Measurements from ENCODE around the gene NXPE1.

DNA sequence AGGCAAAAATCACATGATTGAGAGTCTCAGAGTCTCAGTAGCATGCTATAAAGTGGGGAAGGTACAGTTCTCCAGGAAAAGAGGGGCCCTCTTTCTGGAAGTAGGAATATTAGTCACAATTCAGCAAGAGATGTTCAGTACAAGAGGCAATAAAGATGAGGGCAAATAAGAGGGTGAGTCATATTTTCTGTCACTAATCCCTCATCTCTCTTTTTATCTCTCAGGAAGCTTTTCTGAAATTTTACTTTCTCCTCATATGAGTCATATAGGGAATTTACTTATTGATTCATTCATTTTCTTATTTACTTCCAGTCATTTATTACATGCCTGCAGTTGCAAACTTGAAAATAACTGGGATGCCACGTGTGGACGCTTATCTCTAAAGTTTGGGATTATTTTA lies 3.4 kb upstream of the NXPE1 start:
- TF ChIP-seq CHD2 (IDR thresholded peaks at IDR 0.05; ENCODE audit: low read length, partially characterized antibody) (no peak), BCL3 (IDR thresholded peaks at IDR 0.05) (no peak), CTCF (IDR thresholded peaks at IDR 0.05) (no peak), RNF2 (IDR thresholded peaks at IDR 0.05; ENCODE audit: borderline replicate concordance, low read depth) (no peak), EHF (CRISPR knock-in tag; IDR thresholded peaks at IDR 0.05) (no peak), EP300 (IDR thresholded peaks at IDR 0.05) (no peak), SREBF2 (IDR thresholded peaks at IDR 0.05) (no peak), BHLHE40 (IDR thresholded peaks at IDR 0.05; ENCODE audit: low read depth, low read length) (no peak), POLR2A (IDR thresholded peaks at IDR 0.05; ENCODE audit: low read length) (no peak), MAFK (IDR thresholded peaks at IDR 0.05; ENCODE audit: partially characterized antibody) (no peak), JUN (IDR thresholded peaks at IDR 0.05) (no peak)
